ENCODE results near the gene SMPD4. TPM values are rescaled to one million over a fixed set of nuclear protein-coding genes. Genes with fewer than 3 reads are reported as not detected.
"Not testable (repeated sequence)": the region's sequence is repeated elsewhere in the genome, so short reads cannot be mapped to it uniquely, and the experiment has no call there.

Gene SMPD4
- polyA plus RNA-seq, 1 donor from 2014 or later: 40.6 TPM

- Histone ChIP-seq H3K4me2 (ENCODE audit: low read length) (no peak overlapping the region), H3K9me2 (ENCODE audit: insufficient read depth, low read length) (no peaks in the 10 kb centered on the region), H3K27ac (ENCODE audit: low read length) (peak overlapping the region; percentile 56), H3K4me3 (ENCODE audit: low read length) (peak overlapping the region; percentile 95), H2AFZ (ENCODE audit: low read depth, low read length) (no peak overlapping the region), H3K9me3 (ENCODE audit: low read length) (no peaks in the 10 kb centered on the region), H3K27me3 (ENCODE audit: insufficient read depth, low read depth, low read length) (no peaks in the 10 kb centered on the region), H3F3A (ENCODE audit: insufficient read depth, low read length, poor library complexity, severe bottlenecking) (no peaks in the 10 kb centered on the region), H4K20me1 (ENCODE audit: insufficient read depth) (no peaks in the 10 kb centered on the region), H3K9ac (ENCODE audit: low read length) (peak overlapping the region; percentile 55), H3K79me2 (replicated peaks; ENCODE audit: insufficient read depth, low read length) (peaks cover 18% of the 10 kb centered on the region), H3K36me3 (ENCODE audit: insufficient read depth, low read length) (no peaks in the 10 kb centered on the region)
- TF ChIP-seq POLR2AphosphoS5 (IDR thresholded peaks at IDR 0.05): no peak
- no peak for TF ChIP-seq RAD21 (conservative IDR thresholded peaks at IDR 0.05)
- TF ChIP-seq MXI1 (conservative IDR thresholded peaks at IDR 0.05; ENCODE audit: poor library complexity, severe bottlenecking): no peak
- no peak for TF ChIP-seq EP300 (conservative IDR thresholded peaks at IDR 0.05; ENCODE audit: poor library complexity, severe bottlenecking)
Observed at GRCh38 chr2:130183512-130184373, 2.3 kb upstream of the SMPD4 start.

- not testable (repeated sequence) for H2AFZ ChIP-seq (ENCODE audit: low read depth, low read length); H3K36me3 ChIP-seq (ENCODE audit: insufficient read depth, low read length); H3K9me3 ChIP-seq (ENCODE audit: low read length); H3K27me3 ChIP-seq (ENCODE audit: insufficient read depth, low read depth, low read length); H3F3A ChIP-seq (ENCODE audit: insufficient read depth, low read length, poor library complexity, severe bottlenecking); H3K9me2 ChIP-seq (ENCODE audit: insufficient read depth, low read length); H4K20me1 ChIP-seq (ENCODE audit: insufficient read depth)
- Histone ChIP-seq H3K27ac (ENCODE audit: low read length) (peak overlapping the region; percentile 56), H3K4me2 (ENCODE audit: low read length) (peak overlapping the region; percentile 48), H3K79me2 (replicated peaks; ENCODE audit: insufficient read depth, low read length) (peaks cover 23% of the 10 kb centered on the region), H3K9ac (ENCODE audit: low read length) (peak overlapping the region; percentile 55), H3K4me3 (ENCODE audit: low read length) (peak overlapping the region; percentile 95)
Observed at GRCh38 chr2:130182826-130183511, 1.6 kb upstream of the SMPD4 start.

- Histone ChIP-seq H3K4me3 (ENCODE audit: low read length) (peak within 1 kb of the TSS; percentile 95), H2AFZ (ENCODE audit: low read depth, low read length) (peak within 1 kb of the TSS; percentile 51), H3K79me2 (replicated peaks; ENCODE audit: insufficient read depth, low read length) (peaks cover 24% of the 10 kb centered on the region), H3K27ac (ENCODE audit: low read length) (peak within 1 kb of the TSS; percentile 83), H3K9ac (ENCODE audit: low read length) (peak within 1 kb of the TSS; percentile 87), H3K4me2 (ENCODE audit: low read length) (peak within 1 kb of the TSS; percentile 65)
- H3K36me3 ChIP-seq (ENCODE audit: insufficient read depth, low read length); H4K20me1 ChIP-seq (ENCODE audit: insufficient read depth); H3K27me3 ChIP-seq (ENCODE audit: insufficient read depth, low read depth, low read length); H3K9me2 ChIP-seq (ENCODE audit: insufficient read depth, low read length); H3K9me3 ChIP-seq (ENCODE audit: low read length); H3F3A ChIP-seq (ENCODE audit: insufficient read depth, low read length, poor library complexity, severe bottlenecking): not testable (repeated sequence)
- TF ChIP-seq TAF1 (IDR thresholded peaks at IDR 0.05; ENCODE audit: low read depth) (peak; percentile 37), POLR2AphosphoS5 (IDR thresholded peaks at IDR 0.05) (peak; percentile 81), CTCF (IDR thresholded peaks at IDR 0.05; ENCODE audit: poor library complexity, severe bottlenecking) (peak; percentile 95), RAD21 (conservative IDR thresholded peaks at IDR 0.05) (peak; percentile 63), SMC3 (conservative IDR thresholded peaks at IDR 0.05; ENCODE audit: poor library complexity) (peak; percentile 84)
Observed at GRCh38 chr2:130181880-130182682, 679 bp upstream of the SMPD4 start, which contains the start of gene MZT2B. Gene MZT2B (plus strand): TSS chr2:130182262. CDS start chr2:130182283, 21 bp downstream.

- not testable (repeated sequence) for H3K9me2 ChIP-seq (ENCODE audit: insufficient read depth, low read length); H3K27me3 ChIP-seq (ENCODE audit: insufficient read depth, low read depth, low read length); H3K9me3 ChIP-seq (ENCODE audit: low read length); H3F3A ChIP-seq (ENCODE audit: insufficient read depth, low read length, poor library complexity, severe bottlenecking); H3K36me3 ChIP-seq (ENCODE audit: insufficient read depth, low read length); H4K20me1 ChIP-seq (ENCODE audit: insufficient read depth)
- Histone ChIP-seq H3K79me2 (replicated peaks; ENCODE audit: insufficient read depth, low read length) (peaks cover 24% of the 10 kb centered on the region), H3K27ac (ENCODE audit: low read length) (peak overlapping the region; percentile 83), H2AFZ (ENCODE audit: low read depth, low read length) (peak overlapping the region; percentile 33), H3K4me2 (ENCODE audit: low read length) (peak overlapping the region; percentile 65), H3K9ac (ENCODE audit: low read length) (peak overlapping the region; percentile 87), H3K4me3 (ENCODE audit: low read length) (peak overlapping the region; percentile 95)
Observed at GRCh38 chr2:130180404-130181324, 738 bp downstream of the SMPD4 start.

GRCh38 chr2:130174866-130175265 is 6.5 kb downstream of the SMPD4 start:
- not testable (repeated sequence) for H3K4me2 ChIP-seq (ENCODE audit: low read length); H4K20me1 ChIP-seq (ENCODE audit: insufficient read depth); H3K36me3 ChIP-seq (ENCODE audit: insufficient read depth, low read length); H3K9ac ChIP-seq (ENCODE audit: low read length); H3K9me3 ChIP-seq (ENCODE audit: low read length); H3K4me3 ChIP-seq (ENCODE audit: low read length); H2AFZ ChIP-seq (ENCODE audit: low read depth, low read length); H3K27me3 ChIP-seq (ENCODE audit: insufficient read depth, low read depth, low read length); H3K9me2 ChIP-seq (ENCODE audit: insufficient read depth, low read length); H3F3A ChIP-seq (ENCODE audit: insufficient read depth, low read length, poor library complexity, severe bottlenecking); H3K27ac ChIP-seq (ENCODE audit: low read length)
- H3K79me2 ChIP-seq (replicated peaks; ENCODE audit: insufficient read depth, low read length): peaks cover 12% of the 10 kb centered on the region

All from neural cell (in vitro differentiated cells).